ENCODE measurements around the gene GCNA. TPM values are rescaled to one million over a fixed set of nuclear protein-coding genes. Genes with fewer than 3 reads are reported as not detected.
A peak's percentile ranks its signal among the peaks of the same experiment; 100 is the strongest.

GCNA gene
- total and polyA plus RNA-seq, 10 of the 15 experiments (the other 5 are each of a cell fraction or from before 2014, with no cell fraction given) = 0.37 to 1.6 (median 0.90) TPM

GRCh38 chrX:71532753-71533425 is 45.3 kb upstream of the GCNA start, which contains the start of gene OGT (continued):
- TF ChIP-seq REST (IDR thresholded peaks at IDR 0.05; ENCODE audit: low read depth, low read length) (no peak), SRF (IDR thresholded peaks at IDR 0.05; ENCODE audit: low read depth in 2 of 2, low read length in 2 of 2) (no peak; a peak in 1 of 4 replicates), ESRRA (IDR thresholded peaks at IDR 0.05; ENCODE audit: low read length) (no peak)

- intact Hi-C loops (cut with micrococcal nuclease; ENCODE audit: unreplicated experiment) (loop anchor here (5.0 kb wide), 1 partner anchor 166 kb away; the partner anchor contains the start of gene TAF1), in situ Hi-C loops (cut with MboI) (loop anchor here (10.0 kb wide), 1 partner anchor 339 kb away; no protein-coding TSS in a partner anchor)
- DNase-seq (ENCODE audit: low read depth, low spot score) (no peak), FAIRE-seq (no peak), ATAC-seq (no peak)
- Histone ChIP-seq H3K9me3 (replicated peaks; ENCODE audit: control insufficient read depth, insufficient read depth, low read length) (no peaks in the 10 kb centered on the region; the same call in 2 of the 3 replicates), H3K27me3 (replicated peaks in 1 of 2; ENCODE audit: control insufficient read depth in 2 of 2, insufficient read depth in 2 of 2, low read length in 1 of 2) (no peaks in the 10 kb centered on the region), H3K4me1 (ENCODE audit: control insufficient read depth, insufficient read depth, low read length) (0 out of 2 replicates have a peak, but pooled peaks cover 3% of the 10 kb centered on the region), H2AFZ (ENCODE audit: control insufficient read depth, low read depth, low read length) (no peak overlapping the region), H3K79me2 (ENCODE audit: control insufficient read depth, insufficient read depth, low read length) (peaks cover 55% of the 10 kb centered on the region), H3K4me2 (ENCODE audit: control insufficient read depth, insufficient read depth) (no peak overlapping the region), H3K36me3 (ENCODE audit: control insufficient read depth in 2 of 2, insufficient read depth in 2 of 2, low read length in 1 of 2) (no peaks in the 10 kb centered on the region), H3K27ac (ENCODE audit: control insufficient read depth, insufficient read depth) (peak overlapping the region; percentile 83), H3K4me3 (peak overlapping the region; percentile 71), H3K9ac (ENCODE audit: control insufficient read depth, insufficient read depth, low read length) (peak overlapping the region; percentile 87), H4K20me1 (ENCODE audit: control insufficient read depth, insufficient read depth) (peaks cover 2% of the 10 kb centered on the region; the same call in 1 of the 2 replicates)
- SMC1A ChIA-PET (ENCODE audit: uncharacterized antibody, unreplicated experiment) = interaction anchor here (1.0 to 7.2 kb wide), 7 partner anchors 9 to 168 kb away, joined by 3 to 51 read pairs (median 5); partner anchors contain the start of genes CXCR3 and TAF1
- POLR2A ChIA-PET = interaction anchor here (0.6 to 2.3 kb wide), 7 partner anchors 9 to 428 kb away, joined by 3 to 10 read pairs (median 4); no protein-coding TSS in a partner anchor
- no TSS peak for BruUV-seq (replicated peaks)
- CTCF ChIA-PET = interaction anchor here (1.1 to 2.3 kb wide), 4 partner anchors 17 to 119 kb away, joined by 4 to 7 read pairs (median 6); no protein-coding TSS in a partner anchor
- RAD21 ChIA-PET (ENCODE audit: unreplicated experiment) = interaction anchor here (1.0 to 2.9 kb wide), 5 partner anchors 40 to 167 kb away, joined by 4 to 10 read pairs (median 6); partner anchors contain the start of gene TAF1
- 32% methylated on average over 12 of the region's 12 CpGs for WGBS (ENCODE audit: insufficient coverage, insufficient replicate concordance, low lambda C conversion rate, missing lambda C conversion rate)
- TF ChIP-seq ZBED1 (IDR thresholded peaks at IDR 0.05; ENCODE audit: borderline replicate concordance) (no peak), USF1 (IDR thresholded peaks at IDR 0.05; ENCODE audit: borderline replicate concordance, extremely low read length, insufficient read depth, low read depth, low read length) (no peak), NRF1 (conservative IDR thresholded peaks at IDR 0.05; ENCODE audit: low read depth, low read length) (no peak), BCLAF1 (IDR thresholded peaks at IDR 0.05) (no peak), PML (IDR thresholded peaks at IDR 0.05; ENCODE audit: low read length) (no peak), HDAC2 (IDR thresholded peaks at IDR 0.05) (no peak), NR2C1 (IDR thresholded peaks at IDR 0.05) (no peak), HSF1 (IDR thresholded peaks at IDR 0.05; ENCODE audit: low read depth, low read length) (no peak), ZNF384 (IDR thresholded peaks at IDR 0.05; ENCODE audit: borderline replicate concordance, low read depth, low read length) (no peak)
Observed at GRCh38 chrX:71533516-71533850, 44.8 kb upstream of the GCNA start.
